Posterior cingulate gyrus (tissue), 11 donors: ENCODE data around the gene ITM2C.

Experiments
- DNase-seq, 10 donors: peaks; one replicate each; pipeline versions ENCODE4 v3.0.0 to v3.0.0-alpha.2; 2020 to 2021; ENCODE audit warnings: mixed read lengths in 3 of 10
- intact Hi-C: fragments of 100-400 bp; cut with DNase I; formaldehyde crosslinking; loops from one replicate; pipeline ENCODE4 v1.15.1; 2023

ITM2C gene

GRCh38 chr2:230864605-230865306 lies at the start of gene ITM2C:
TSS of gene ITM2C (plus strand) at chr2:230864942. CDS start at chr2:230865026, 84 bp downstream.
- intact Hi-C loops = no loop called here
- peak; percentile 52 to 95 (median 72) for DNase-seq

GRCh38 chr2:230815088-230815487 lies 49.7 kb upstream of the ITM2C start:
- peak in 1 of 10 donors; percentile 72 for DNase-seq

GRCh38 chr2:230816735-230817134 lies 48.0 kb upstream of the ITM2C start:
- intact Hi-C loops = no loop called here
- DNase-seq = peak in 2 of 10 donors; percentile 73 to 89

More at GRCh38 chr2:230815088-230815487, 49.7 kb upstream of the ITM2C start:
- intact Hi-C loops = no loop called here

DNA sequence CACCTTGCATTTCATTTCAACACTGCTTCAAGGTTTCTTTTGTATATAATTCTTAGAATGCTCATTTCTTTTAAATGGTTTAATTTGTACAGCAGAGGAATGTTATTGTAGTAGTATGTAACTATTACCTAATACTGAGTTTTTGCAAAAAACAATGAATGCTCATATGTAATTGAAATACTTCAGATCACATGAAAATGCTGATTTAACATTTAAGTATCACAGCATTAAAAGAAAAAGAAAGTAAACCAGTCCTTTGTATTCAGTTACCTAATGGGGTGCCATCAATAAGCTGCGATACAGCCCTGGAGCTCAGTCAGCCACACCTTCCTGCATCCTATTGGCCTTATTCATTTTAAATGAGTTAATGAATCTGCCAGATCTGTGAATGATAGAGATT lies 45.3 kb upstream of the ITM2C start:
- intact Hi-C loops = no loop called here
- DNase-seq = no peak

GRCh38 chr2:230821261-230821990 lies 43.3 kb upstream of the ITM2C start:
- intact Hi-C loops = loop anchor here (5.0 to 10.0 kb wide), 2 partner anchors 81 to 233 kb away; partner anchors contain the start of gene PSMD1
- DNase-seq = no peak

DNA sequence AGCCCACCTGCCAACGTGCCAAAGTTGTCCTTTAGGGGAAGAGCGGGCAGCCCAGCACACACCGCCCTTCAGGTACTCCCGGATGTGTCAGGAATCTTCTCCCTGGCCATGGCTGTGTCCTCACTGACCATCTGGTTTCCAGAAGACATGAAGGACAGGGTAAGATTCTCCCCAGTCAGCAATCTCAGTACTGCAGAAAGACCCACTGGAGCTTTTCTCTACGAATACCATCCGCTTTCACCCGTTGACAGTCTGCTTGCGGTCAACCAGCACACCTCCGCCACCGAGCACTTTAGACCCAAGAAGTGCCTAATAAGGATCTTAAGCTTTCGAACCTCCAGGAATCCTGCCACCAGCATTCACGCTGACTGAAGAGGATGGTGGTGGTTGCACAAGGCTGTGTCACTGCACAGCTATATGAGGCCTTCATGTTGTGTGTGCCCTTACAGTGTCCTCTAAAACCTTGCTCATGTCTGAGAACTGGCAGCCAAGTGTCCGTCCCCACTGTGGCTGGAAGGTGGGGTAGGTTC lies 42.7 kb upstream of the ITM2C start:
- intact Hi-C loops = loop anchor here (5.0 to 10.0 kb wide), 2 partner anchors 80 to 233 kb away; partner anchors contain the start of gene PSMD1
- DNase-seq = no peak

GRCh38 chr2:230823264-230823964 lies 41.3 kb upstream of the ITM2C start:
- DNase-seq = peak in 1 of 10 donors; percentile 63
- intact Hi-C loops = loop anchor here (5.0 to 10.0 kb wide), 2 partner anchors 79 to 231 kb away; partner anchors contain the start of gene PSMD1

DNA sequence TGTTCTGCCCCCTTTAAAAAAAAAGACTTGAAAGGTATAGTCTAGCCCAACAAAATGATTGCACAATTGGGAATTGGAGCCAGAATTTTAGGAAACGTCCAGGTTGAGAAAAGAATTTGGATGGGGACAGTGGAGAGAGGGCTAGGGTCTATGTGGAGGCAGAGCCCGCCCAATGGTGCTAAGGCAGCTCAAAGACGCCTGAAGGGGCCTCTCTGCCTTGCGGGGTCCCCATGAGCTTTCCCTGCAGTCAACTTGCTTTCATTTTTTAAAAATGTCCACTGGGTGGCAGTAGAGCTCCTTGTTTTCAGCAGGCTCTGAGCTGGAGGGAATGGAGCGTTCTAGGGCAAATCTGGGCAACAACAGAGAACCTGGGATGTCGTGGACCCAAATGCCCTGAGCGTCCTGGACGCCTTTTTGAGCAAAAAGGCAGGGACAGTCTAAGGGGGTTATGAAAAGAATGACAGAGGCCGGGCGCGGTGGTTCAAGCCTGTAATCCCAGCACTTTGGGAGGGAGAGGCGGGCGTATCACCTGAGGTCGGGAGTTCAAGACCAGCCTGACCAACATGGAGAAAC lies 40.2 kb upstream of the ITM2C start:
- intact Hi-C loops = loop anchor here (1.0 to 10.0 kb wide), 3 partner anchors 78 to 230 kb away; partner anchors contain the start of gene PSMD1
- DNase-seq = peak in 7 of 10 donors; percentile 30 to 89 (median 43)

GRCh38 chr2:230825354-230825753 lies 39.4 kb upstream of the ITM2C start:
- intact Hi-C loops = loop anchor here (10.0 kb wide), 1 partner anchor 229 kb away; the partner anchor contains the start of gene PSMD1
- no peak for DNase-seq

DNA sequence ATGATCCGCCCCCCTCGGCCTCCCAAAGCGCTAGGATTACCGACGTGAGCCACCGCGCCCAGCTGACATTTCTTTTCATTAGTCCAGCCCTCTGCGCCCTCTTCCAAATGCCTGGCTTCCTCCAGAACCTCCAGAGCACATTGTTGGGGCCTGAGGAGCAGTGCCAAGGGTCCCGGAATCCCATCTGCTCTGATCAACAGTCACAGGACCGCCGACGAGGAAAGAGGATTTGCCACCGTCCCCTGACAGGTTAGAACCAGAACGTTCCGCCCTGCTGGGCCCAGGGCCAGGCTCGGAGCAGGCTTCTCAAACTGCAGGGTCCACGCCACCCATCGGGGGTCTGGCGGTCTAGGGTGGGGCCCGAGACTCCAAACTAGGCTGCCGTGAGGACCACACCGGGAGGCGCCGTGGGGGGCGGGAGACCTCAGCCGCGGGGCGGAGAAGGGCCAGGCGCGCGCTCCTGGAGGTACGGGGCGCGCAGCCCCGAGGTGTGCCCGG lies 36.9 kb upstream of the ITM2C start:
- intact Hi-C loops = loop anchor here (10.0 kb wide), 1 partner anchor 227 kb away; the partner anchor contains the start of gene PSMD1
- peak in 1 of 10 donors; percentile 57 for DNase-seq

- peak in 1 of 10 donors; percentile 83 for DNase-seq
- intact Hi-C loops = loop anchor here (10.0 kb wide), 1 partner anchor 226 kb away; the partner anchor contains the start of gene PSMD1
These were observed 36.3 kb upstream of the ITM2C start for GRCh38 chr2:230828272-230828961.

DNA sequence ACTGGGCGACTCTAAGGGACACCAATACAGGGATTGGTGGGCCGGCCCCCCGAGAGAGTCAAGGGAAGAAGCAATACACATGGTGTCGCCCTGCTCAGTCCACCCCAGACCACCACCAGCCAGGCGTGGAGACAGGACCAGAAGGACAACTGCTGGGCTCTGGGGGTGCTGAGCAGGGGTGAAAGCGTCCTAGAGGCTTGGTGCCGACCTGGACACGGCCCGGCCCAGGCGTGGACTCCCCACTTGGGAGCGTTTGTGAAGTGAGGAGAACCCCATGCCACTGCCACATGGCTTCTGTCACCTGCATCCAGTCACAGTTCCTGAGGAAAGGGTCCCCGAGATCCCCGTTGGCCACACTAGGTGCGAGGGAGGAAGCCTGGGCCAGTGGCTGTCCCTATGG lies 35.4 kb upstream of the ITM2C start:
- DNase-seq = peak in 1 of 10 donors; percentile 78
- intact Hi-C loops = loop anchor here (10.0 kb wide), 1 partner anchor 226 kb away; the partner anchor contains the start of gene PSMD1

GRCh38 chr2:230829959-230830358 lies 34.8 kb upstream of the ITM2C start:
- no peak for DNase-seq
- intact Hi-C loops = loop anchor here (10.0 kb wide), 1 partner anchor 225 kb away; the partner anchor contains the start of gene PSMD1

GRCh38 chr2:230830428-230830827 lies 34.3 kb upstream of the ITM2C start:
- intact Hi-C loops = no loop called here
- no peak for DNase-seq

GRCh38 chr2:230840301-230840700 lies 24.4 kb upstream of the ITM2C start:
- intact Hi-C loops = no loop called here
- no peak for DNase-seq

GRCh38 chr2:230842473-230842872 lies 22.3 kb upstream of the ITM2C start:
- DNase-seq = no peak
- intact Hi-C loops = no loop called here

GRCh38 chr2:230843132-230843531 lies 21.6 kb upstream of the ITM2C start:
- intact Hi-C loops = no loop called here
- no peak for DNase-seq

DNA sequence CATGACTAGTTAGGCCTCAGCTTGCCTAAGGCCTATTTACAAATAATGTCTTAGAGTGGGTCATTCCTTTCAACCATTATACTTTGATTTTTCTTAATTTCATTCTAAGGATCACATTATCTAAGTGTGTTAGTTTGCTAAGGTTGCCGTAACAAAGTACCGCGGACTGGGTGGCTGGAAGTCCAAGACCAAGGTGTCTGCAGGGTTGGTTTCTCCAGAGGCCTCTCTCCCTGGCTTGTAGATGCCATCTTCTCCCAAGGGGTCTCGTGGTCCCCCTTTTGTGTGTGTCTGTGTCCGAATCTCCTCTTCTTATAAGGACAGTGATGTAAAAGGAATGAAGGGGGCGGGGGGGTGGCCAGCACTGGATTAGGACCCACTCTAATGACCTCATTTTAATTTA lies 18.4 kb upstream of the ITM2C start:
- peak in 1 of 10 donors; percentile 22 for DNase-seq
- intact Hi-C loops = no loop called here

DNA sequence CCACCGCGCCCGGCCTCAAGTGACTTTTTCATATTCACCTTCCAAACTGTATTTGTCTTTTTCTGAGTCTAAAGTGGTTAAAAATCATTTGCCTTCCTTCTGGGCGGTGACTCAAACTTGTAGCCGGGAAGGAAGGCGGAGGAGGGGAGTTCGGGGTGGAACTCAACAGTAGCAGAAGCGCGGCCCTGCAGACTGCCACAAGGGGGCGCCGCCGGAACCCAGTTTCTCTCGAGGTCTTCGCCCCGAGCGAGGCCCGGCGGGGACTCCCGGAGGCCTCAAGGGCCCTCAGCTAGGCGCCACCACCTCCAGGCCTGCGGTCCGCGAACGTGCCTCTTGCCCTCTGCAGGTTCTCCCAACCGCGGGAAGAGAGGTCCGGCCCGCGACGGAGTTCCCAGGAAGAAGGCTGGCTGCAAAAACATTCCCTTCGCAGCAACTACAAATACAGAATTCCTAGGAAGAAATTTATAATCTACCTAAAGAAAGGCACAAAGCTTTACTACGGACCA lies 16.8 kb upstream of the ITM2C start:
- peak; percentile 71 to 98 (median 88) for DNase-seq
- intact Hi-C loops = no loop called here
